Keratinocyte (primary cell): ENCODE measurements around the gene CD247. TPM values are rescaled to one million over a fixed set of nuclear protein-coding genes. Genes with fewer than 3 reads are reported as not detected.

Experiments used
- DNase-seq: peaks from one replicate; pipeline ENCODE4 v3.0.0-alpha.2; 2011; ENCODE audit warnings: low read depth, missing footprints, low spot score
- FAIRE-seq: peaks from 2 replicates; lab custom pipeline; 2011; peaks lifted over from hg19 to GRCh38; lab: Jason Lieb, UNC
- H2AFZ ChIP-seq: 2 replicates; pipeline ENCODE4 v1.6.0; 2012; ENCODE audit warnings: low read length, control low read depth, inconsistent platforms; ENCODE audit not compliant: control insufficient read depth
- H3K27ac ChIP-seq: 2 replicates; pipeline ENCODE4 v1.5.1; 2011; ENCODE audit warnings: low read length; ENCODE audit not compliant: control insufficient read depth, insufficient read depth
- H3K27me3 ChIP-seq: 3 replicates; pipeline ENCODE4 v1.6.0; 2011; ENCODE audit warnings: low read length; ENCODE audit not compliant: control insufficient read depth, insufficient read depth; ENCODE audit errors: extremely low read depth
- H3K36me3 ChIP-seq, 2 experiments: 2 replicates in 1 of 2; 3 replicates in 1 of 2; pipeline ENCODE4 v1.5.1; 2011; ENCODE audit warnings: low read length in 2 of 2, mild to moderate bottlenecking in 1 of 2; ENCODE audit not compliant: control insufficient read depth in 2 of 2, insufficient read depth in 2 of 2; ENCODE audit errors: extremely low read depth in 1 of 2
- H3K4me1 ChIP-seq: 3 replicates; pipeline ENCODE4 v1.5.1; 2011; ENCODE audit warnings: low read length; ENCODE audit not compliant: control insufficient read depth, insufficient read depth; ENCODE audit errors: extremely low read depth
- H3K4me2 ChIP-seq: 3 replicates; pipeline ENCODE4 v1.6.0; 2011; ENCODE audit warnings: low read depth, low read length; ENCODE audit not compliant: control insufficient read depth, insufficient read depth; ENCODE audit errors: extremely low read depth
- H3K4me3 ChIP-seq, 3 experiments: fragments of 200-600 bp in 1 of 3; sonication (generic) in 1 of 3; 2 replicates in 2 of 3; 3 replicates in 1 of 3; pipeline ENCODE4 v1.5.1; 2011 to 2016; ENCODE audit warnings: low read length in 3 of 3, mild to moderate bottlenecking in 3 of 3, control low read depth in 2 of 3, inconsistent platforms in 1 of 3, low read depth in 1 of 3, mixed read lengths in 1 of 3, mixed run types in 1 of 3, moderate library complexity in 1 of 3; ENCODE audit not compliant: control insufficient read depth in 2 of 3, insufficient read depth in 2 of 3; ENCODE audit errors: extremely low read depth in 1 of 3
- H3K79me2 ChIP-seq: 2 replicates; pipeline ENCODE4 v1.6.0; 2012; ENCODE audit warnings: low read length; ENCODE audit not compliant: control insufficient read depth, insufficient read depth
- H3K9ac ChIP-seq: 3 replicates; pipeline ENCODE4 v1.6.0; 2011; ENCODE audit warnings: low read length; ENCODE audit not compliant: control insufficient read depth, insufficient read depth; ENCODE audit errors: extremely low read depth
- H3K9me1 ChIP-seq: 3 replicates; pipeline ENCODE4 v1.6.0; 2011; ENCODE audit warnings: low read length; ENCODE audit not compliant: control insufficient read depth, insufficient read depth; ENCODE audit errors: extremely low read depth
- H3K9me3 ChIP-seq: 2 replicates; pipeline ENCODE4 v1.5.1; 2012; ENCODE audit warnings: low read depth, low read length; ENCODE audit not compliant: control insufficient read depth
- H4K20me1 ChIP-seq: 3 replicates; pipeline ENCODE4 v1.6.0; 2011; ENCODE audit warnings: low read length; ENCODE audit not compliant: control insufficient read depth, insufficient read depth; ENCODE audit errors: extremely low read depth
- EZH2 ChIP-seq: IDR thresholded peaks from one replicate; pipeline ENCODE4 v1.6.1; 2012; ENCODE audit warnings: inconsistent platforms, mild to moderate bottlenecking, low read length, moderate library complexity
- dilution Hi-C: fragments of 300-500 bp; cut with MboI; formaldehyde crosslinking; loops from one replicate; pipeline ENCODE4 v1.7.0; 2020; ENCODE audit warnings: low sequenced_read_pairs; ENCODE audit not compliant: extremely low pct_ligation_motif_present
- polyA plus RNA-seq, 5 experiments: library from polyadenylated mRNA; depleted of rRNA in 3 of 5; stranded (reverse) in 3 of 5; stranded (forward) in 1 of 5; unstranded in 1 of 5; fragments of >200 nt; gene quantifications; 1 replicate in 1 of 5; 2 replicates in 3 of 5; 3 replicates in 1 of 5; pipeline versions ENCODE4 v1.2.1 to v1.2.3, GENCODE V29; 2011 to 2012; ENCODE audit warnings: missing spikeins in 2 of 5, low read depth in 1 of 5, low replicate concordance in 1 of 5
- TF ChIP-seq, protein P1 (sequence below), 3 experiments: IDR thresholded peaks in 1 of 3; conservative IDR thresholded peaks in 1 of 3; optimal IDR thresholded peaks in 1 of 3; 2 replicates in 2 of 3; 3 replicates in 1 of 3; pipeline versions ENCODE3 to v1.5.1; 2011; ENCODE audit warnings: low read length in 3 of 3, mild to moderate bottlenecking in 3 of 3, moderate library complexity in 2 of 3, control low read depth in 1 of 3, inconsistent platforms in 1 of 3; ENCODE audit not compliant: insufficient read depth in 2 of 3; ENCODE audit errors: extremely low read depth in 1 of 3

Gene CD247
- polyA plus RNA-seq, 1 donor (not counting 4 experiments of a cell fraction or from before 2014, with no cell fraction given), result not detected

DNA sequence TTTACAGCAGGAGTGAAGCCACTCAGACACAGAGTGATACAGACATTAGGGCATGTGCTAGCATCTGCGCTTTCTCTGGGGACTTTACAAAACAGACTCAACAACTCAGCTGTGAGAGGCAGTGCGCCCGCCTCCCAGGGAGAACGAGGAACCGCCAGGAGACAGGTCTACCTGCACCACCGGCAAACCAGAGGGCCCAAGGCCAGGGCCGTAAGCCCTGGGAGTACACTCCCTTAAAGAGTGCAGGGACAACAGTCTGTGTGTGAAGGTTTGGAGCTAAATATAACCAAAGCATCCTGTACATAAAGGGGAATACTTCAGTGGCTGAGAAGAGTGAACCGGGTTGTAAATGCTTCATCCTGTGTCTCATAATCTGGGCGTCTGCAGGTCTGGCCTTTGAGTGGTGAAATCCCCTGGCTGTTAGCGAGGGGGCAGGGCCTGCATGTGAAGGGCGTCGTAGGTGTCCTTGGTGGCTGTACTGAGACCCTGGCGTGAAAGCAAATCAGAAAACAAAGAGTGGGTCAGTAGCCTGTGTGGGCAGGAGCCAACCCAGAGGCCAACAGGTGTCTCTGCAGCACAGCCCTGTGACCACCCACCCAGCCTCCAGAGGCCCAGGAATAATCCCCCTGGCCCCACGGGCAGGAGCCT is 86.9 kb downstream of the CD247 start:
- TF ChIP-seq, protein P1, sequence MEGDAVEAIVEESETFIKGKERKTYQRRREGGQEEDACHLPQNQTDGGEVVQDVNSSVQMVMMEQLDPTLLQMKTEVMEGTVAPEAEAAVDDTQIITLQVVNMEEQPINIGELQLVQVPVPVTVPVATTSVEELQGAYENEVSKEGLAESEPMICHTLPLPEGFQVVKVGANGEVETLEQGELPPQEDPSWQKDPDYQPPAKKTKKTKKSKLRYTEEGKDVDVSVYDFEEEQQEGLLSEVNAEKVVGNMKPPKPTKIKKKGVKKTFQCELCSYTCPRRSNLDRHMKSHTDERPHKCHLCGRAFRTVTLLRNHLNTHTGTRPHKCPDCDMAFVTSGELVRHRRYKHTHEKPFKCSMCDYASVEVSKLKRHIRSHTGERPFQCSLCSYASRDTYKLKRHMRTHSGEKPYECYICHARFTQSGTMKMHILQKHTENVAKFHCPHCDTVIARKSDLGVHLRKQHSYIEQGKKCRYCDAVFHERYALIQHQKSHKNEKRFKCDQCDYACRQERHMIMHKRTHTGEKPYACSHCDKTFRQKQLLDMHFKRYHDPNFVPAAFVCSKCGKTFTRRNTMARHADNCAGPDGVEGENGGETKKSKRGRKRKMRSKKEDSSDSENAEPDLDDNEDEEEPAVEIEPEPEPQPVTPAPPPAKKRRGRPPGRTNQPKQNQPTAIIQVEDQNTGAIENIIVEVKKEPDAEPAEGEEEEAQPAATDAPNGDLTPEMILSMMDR (optimal IDR thresholded peaks at IDR 0.05 in 1 of 3, IDR thresholded peaks at IDR 0.05 in 1 of 3, conservative IDR thresholded peaks at IDR 0.05 in 1 of 3; ENCODE audit: extremely low read depth in 1 of 3, insufficient read depth in 2 of 3, low read length in 3 of 3), result no peak
- no peak for TF ChIP-seq EZH2
- H3K4me2 ChIP-seq, result no peak overlapping the region
- H3K27me3 ChIP-seq, result no peaks in the 10 kb centered on the region
- H3K4me3 ChIP-seq, result no peak overlapping the region
- no peaks in the 10 kb centered on the region for H3K9me1 ChIP-seq
- dilution Hi-C loops, result no loop called here
- H3K9ac ChIP-seq, result no peak overlapping the region
- FAIRE-seq (no peak), DNase-seq (no peak)
- no peaks in the 10 kb centered on the region for H3K9me3 ChIP-seq
- H3K79me2 ChIP-seq, result no peaks in the 10 kb centered on the region
- no peaks in the 10 kb centered on the region for H3K4me1 ChIP-seq
- no peaks in the 10 kb centered on the region for H3K36me3 ChIP-seq
- H4K20me1 ChIP-seq, result no peaks in the 10 kb centered on the region
- H3K27ac ChIP-seq, result no peak overlapping the region
- no peak overlapping the region for H2AFZ ChIP-seq

DNA sequence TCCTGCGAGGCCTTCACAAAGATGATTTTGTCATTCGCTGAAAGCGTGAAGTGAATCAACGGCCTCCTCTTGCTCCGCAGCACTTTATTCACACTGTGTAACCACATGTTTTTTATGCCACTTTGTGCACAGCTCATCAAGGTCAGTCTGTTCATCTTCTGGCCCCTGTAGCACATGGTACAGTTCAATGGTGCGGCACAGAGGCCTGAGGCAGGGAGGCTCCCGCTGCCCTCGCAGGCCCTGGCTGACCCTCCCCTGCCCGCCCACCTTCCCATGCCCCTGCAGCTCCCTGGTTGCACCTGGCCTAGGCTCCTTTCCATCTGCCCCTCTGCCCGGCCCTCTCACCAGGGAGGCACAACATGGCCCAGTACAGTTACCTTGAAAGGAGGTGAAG is 87.5 kb downstream of the CD247 start:
- no peaks in the 10 kb centered on the region for H4K20me1 ChIP-seq
- no peak overlapping the region for H2AFZ ChIP-seq
- no peaks in the 10 kb centered on the region for H3K9me1 ChIP-seq
- no peak overlapping the region for H3K4me2 ChIP-seq
- TF ChIP-seq, protein P1 (optimal IDR thresholded peaks at IDR 0.05 in 1 of 3, IDR thresholded peaks at IDR 0.05 in 1 of 3, conservative IDR thresholded peaks at IDR 0.05 in 1 of 3; ENCODE audit: extremely low read depth in 1 of 3, insufficient read depth in 2 of 3, low read length in 3 of 3), result no peak
- no peak for TF ChIP-seq EZH2
- no peak overlapping the region for H3K27ac ChIP-seq
- no peaks in the 10 kb centered on the region for H3K79me2 ChIP-seq
- no peak for DNase-seq
- no peaks in the 10 kb centered on the region for H3K9me3 ChIP-seq
- no peak overlapping the region for H3K4me3 ChIP-seq
- dilution Hi-C loops, result no loop called here
- H3K4me1 ChIP-seq, result no peaks in the 10 kb centered on the region
- H3K27me3 ChIP-seq, result no peaks in the 10 kb centered on the region
- H3K9ac ChIP-seq, result no peak overlapping the region
- H3K36me3 ChIP-seq, result no peaks in the 10 kb centered on the region
- no peak for FAIRE-seq
